ENCODE data around the gene HNRNPA3.

DNA sequence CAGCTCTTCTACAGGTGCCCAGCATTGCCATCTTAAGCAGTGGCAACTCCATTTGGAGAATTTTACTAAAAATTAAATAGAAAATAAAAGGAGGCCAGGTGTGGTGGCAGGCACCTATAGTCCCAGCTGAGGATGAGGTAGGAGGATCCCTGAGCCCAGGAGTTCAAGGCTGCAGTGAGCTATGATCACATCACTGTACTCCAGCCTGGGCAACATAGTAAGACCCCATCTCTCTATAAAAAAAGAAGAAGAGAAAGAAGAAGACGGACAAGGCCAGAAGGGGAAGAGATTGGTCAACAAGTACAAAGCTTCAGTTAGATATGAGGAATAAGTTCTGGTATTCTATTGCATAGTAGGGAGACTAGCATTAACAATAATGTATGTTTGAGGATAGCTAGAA is 21.7 kb upstream of the HNRNPA3 start:
- TF ChIP-seq, protein P1, sequence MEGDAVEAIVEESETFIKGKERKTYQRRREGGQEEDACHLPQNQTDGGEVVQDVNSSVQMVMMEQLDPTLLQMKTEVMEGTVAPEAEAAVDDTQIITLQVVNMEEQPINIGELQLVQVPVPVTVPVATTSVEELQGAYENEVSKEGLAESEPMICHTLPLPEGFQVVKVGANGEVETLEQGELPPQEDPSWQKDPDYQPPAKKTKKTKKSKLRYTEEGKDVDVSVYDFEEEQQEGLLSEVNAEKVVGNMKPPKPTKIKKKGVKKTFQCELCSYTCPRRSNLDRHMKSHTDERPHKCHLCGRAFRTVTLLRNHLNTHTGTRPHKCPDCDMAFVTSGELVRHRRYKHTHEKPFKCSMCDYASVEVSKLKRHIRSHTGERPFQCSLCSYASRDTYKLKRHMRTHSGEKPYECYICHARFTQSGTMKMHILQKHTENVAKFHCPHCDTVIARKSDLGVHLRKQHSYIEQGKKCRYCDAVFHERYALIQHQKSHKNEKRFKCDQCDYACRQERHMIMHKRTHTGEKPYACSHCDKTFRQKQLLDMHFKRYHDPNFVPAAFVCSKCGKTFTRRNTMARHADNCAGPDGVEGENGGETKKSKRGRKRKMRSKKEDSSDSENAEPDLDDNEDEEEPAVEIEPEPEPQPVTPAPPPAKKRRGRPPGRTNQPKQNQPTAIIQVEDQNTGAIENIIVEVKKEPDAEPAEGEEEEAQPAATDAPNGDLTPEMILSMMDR (IDR thresholded peaks at IDR 0.05; ENCODE audit: insufficient read depth, low read depth, low read length), result no peak
- TF ChIP-seq EZH2 (IDR thresholded peaks at IDR 0.05; ENCODE audit: insufficient read depth, low read length), result no peak
